Epithelial cell of esophagus (primary cell): Measurements from ENCODE around the gene TEN1.

Experiments
- DNase-seq: peaks from one replicate; pipeline ENCODE4 v3.0.0; 2010; ENCODE audit warnings: low read depth
- H3K4me3 ChIP-seq: 2 replicates; pipeline ENCODE4 v1.5.1; 2011; ENCODE audit warnings: mild to moderate bottlenecking, low read length, control low read depth
- TF ChIP-seq, protein P1 (sequence below): IDR thresholded peaks from 2 replicates; pipeline ENCODE4 v1.5.1; 2011; ENCODE audit warnings: low read depth, mild to moderate bottlenecking, low read length, control low read depth, inconsistent platforms; ENCODE audit not compliant: insufficient read depth; ENCODE audit errors: missing control alignments

The TEN1 gene

DNA sequence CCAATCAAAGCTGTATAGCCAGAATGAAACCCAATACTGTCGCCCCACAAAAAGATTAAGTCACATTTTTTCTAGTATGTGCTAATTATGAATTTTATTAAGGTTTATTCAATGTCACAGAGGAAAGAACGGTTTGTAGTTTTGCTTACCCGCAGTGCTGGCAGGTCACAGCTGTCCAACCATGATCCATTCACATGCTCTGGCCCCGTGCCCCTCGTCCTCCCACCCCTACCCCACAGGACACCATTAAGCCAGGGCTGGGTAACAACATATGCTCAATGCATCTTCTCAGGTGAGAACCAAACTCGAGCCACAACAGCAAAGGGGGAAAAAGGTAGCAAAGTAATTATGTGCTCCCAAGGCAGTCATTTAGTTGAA, 37.6 kb upstream of the TEN1 start:
- DNase-seq = no peak
- peak overlapping the region; percentile 35 for H3K4me3 ChIP-seq
- TF ChIP-seq, protein P1, sequence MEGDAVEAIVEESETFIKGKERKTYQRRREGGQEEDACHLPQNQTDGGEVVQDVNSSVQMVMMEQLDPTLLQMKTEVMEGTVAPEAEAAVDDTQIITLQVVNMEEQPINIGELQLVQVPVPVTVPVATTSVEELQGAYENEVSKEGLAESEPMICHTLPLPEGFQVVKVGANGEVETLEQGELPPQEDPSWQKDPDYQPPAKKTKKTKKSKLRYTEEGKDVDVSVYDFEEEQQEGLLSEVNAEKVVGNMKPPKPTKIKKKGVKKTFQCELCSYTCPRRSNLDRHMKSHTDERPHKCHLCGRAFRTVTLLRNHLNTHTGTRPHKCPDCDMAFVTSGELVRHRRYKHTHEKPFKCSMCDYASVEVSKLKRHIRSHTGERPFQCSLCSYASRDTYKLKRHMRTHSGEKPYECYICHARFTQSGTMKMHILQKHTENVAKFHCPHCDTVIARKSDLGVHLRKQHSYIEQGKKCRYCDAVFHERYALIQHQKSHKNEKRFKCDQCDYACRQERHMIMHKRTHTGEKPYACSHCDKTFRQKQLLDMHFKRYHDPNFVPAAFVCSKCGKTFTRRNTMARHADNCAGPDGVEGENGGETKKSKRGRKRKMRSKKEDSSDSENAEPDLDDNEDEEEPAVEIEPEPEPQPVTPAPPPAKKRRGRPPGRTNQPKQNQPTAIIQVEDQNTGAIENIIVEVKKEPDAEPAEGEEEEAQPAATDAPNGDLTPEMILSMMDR = no peak

DNA sequence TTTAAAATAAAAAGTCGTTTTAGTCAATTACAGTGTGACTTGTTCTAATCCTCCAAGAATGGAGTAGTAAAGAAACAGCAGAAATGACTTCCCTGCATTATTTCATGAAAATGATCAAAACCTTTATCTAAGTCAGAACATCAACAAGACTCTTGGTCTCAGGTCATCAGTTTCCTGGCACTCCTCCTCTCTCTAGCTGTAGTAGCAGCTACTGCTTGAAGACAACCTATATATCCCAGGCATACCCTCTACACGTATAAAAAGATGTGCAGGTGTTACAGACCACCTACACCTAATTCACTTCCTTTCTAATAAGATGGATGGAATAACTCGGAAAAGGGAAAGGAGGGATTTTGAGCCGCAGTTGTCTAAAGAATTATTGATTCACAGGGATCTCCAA, 36.6 kb upstream of the TEN1 start:
- no peak for DNase-seq
- no peak overlapping the region for H3K4me3 ChIP-seq
- TF ChIP-seq, protein P1 = no peak

DNA sequence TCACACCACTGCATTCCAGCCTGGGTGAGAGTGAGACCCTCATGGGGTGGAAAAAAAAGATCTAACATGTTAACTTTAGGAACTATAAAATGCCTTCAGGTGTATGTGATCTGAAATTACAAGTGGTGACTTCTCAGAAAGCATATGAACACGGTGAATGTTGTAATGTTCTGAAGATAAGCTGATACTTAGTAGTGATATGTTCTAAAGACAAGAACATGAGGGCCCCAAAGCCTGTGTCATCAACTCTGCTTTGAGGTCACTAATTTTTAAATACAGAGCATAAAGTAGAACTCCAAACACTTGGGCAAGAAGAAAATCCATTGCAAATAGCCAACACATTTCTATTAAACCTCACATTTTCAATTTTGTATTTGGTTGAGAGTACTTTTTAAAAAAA, 35.5 kb upstream of the TEN1 start:
- TF ChIP-seq, protein P1 = no peak
- DNase-seq = no peak
- H3K4me3 ChIP-seq = no peak overlapping the region

DNA sequence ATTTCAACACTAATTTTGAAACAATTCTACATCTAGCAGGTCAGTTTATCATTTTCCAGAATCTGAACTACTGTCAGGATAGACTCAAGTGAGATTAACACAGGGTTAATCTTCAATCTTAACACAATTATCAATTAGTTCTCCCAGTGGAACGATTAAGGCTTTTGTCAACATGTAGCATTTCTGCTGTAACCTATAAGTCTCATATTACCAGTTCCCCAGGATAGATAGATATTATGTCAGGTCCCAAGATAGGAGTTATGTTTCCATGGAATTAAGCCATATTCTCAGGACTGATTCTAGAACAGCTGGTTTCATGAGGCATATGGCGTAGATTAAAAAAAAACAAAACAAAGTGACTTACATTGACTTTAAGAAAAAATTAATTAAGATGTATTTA, 33.8 kb upstream of the TEN1 start:
- no peak for DNase-seq
- TF ChIP-seq, protein P1 = no peak
- no peak overlapping the region for H3K4me3 ChIP-seq

DNA sequence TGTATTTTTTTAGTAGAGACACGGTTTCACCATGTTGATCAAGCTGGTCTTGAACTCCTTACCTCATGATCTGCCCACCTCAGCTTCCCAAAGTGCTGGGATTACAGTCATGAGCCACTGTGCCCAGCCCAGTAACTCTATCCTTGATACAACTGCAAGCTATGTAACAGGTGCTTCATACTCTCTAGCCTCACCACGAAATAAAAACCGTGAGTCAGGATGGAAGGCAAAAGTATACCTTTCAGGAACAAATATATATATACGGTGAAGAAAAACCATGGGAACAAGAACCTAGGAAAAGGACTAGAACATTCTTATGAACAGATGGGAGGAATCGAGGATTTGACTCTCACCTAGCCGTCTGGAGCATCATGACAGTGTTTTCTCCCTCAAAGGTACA, 28.6 kb upstream of the TEN1 start:
- TF ChIP-seq, protein P1 = no peak
- DNase-seq = no peak
- H3K4me3 ChIP-seq = no peak overlapping the region

DNA sequence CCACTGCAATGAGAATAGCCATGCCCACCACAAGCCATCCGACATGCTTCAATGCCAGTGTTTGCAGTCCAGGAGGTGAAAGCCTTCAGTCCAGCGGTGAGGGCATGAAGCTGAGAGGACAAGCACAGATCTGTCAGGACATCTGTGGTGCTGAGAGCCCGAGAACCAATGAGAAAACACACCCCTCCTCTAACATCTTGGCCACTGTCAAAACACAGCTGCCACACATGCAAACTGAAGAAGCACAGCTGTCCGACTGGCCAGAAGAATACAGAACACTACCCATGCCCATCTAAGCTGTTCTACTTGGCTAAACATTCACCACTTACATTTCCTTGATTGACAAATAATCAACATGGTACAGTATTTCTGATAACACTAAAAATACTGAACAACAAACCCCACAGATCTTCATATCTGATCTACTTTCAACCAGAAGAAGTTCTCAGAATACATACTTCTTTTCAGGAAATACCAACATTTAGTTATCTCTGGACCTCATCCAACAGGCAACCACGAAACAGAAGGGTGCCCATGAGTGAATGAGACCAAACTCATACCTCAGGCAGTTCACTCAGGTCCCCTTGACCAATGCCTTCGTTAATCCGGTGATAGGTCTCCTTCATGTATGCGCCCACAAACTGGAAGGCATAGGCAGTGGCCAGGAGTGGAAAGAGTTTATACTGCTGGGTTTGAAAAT, 28.0 kb upstream of the TEN1 start:
- DNase-seq = no peak
- TF ChIP-seq, protein P1 = no peak
- no peak overlapping the region for H3K4me3 ChIP-seq
